A549 treated with dexamethasone at 1 μM for 4 hours (cell line): ENCODE data around the gene TERB2. TPM values are rescaled to one million over a fixed set of nuclear protein-coding genes. Genes with fewer than 3 reads are reported as not detected.

Source experiments
- total RNA-seq: library from RNA; stranded (reverse); fragments of 200-300 nt; extraction: Qiagen RNA extraction; gene quantifications from 5 replicates; pipeline ENCODE4 v1.2.3, GENCODE V29; 2022

Gene TERB2, protein sequence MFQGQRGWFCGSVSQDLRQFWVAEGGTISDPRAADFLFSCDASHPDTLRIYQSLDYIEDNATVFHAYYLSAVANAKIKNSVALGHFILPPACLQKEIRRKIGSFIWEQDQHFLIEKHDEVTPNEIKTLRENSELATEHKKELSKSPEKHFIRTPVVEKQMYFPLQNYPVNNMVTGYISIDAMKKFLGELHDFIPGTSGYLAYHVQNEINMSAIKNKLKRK
- not detected in 5 replicates for total RNA-seq

GRCh38 chr15:44956388-44956787 is at the start of gene TERB2:
Gene TERB2 (plus strand): TSS chr15:44956687. CDS start chr15:44956719, 32 bp downstream.

DNA sequence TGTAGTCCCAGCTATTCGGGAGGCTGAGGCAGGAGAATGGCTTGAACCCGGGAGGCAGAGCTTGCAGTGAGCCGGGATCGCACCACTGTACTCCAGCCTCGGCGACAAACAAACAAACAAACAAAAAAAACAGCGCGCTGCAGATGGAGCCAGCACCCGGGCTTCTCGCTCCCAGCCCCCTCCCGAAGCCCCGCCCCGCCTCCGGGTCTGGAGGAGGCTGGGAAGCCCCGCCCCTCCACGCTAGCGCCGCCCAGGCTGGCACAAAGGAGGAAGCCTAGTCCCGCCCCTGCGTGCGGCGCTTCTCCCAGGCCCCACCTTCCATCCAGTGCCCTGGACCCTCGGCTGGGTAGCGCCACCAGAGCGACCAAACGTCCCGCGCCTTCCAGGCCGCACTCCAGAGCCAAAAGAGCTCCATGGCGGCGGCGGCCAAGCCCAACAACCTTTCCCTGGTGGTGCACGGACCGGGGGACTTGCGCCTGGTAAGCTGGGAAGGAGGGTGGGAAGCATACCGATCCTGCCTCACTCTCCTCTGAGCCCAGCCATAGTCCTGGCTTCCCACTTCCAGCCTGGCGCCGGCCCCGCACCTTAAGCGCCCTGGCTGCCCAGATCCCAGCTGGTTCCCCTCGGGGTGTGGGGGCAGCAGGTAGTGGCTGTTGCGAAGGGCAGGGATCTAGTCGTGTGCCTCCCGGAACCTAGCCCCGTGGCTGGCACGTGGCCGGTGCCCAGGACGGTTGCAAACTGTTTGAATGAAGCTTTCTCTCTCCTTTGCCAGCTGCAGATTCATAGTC is 66.6 kb downstream of the TERB2 start, which contains the start of gene SORD:
Gene SORD, plus strand, starts transcription at position 325 of the 788 bp plus-strand sequence. Its CDS starts 89 bp downstream, at position 414.

Other genes starting within 250 kb of the TERB2 start
- 0.11 to 0.26 TPM (median 0.18 TPM) in 5 replicates for gene PATL2, start 245.4 kb upstream of the TERB2 start, total RNA-seq
- 370 to 454 TPM (median 393 TPM) in 5 replicates for gene B2M, start 245.2 kb upstream of the TERB2 start, total RNA-seq
- gene TRIM69, start 220.2 kb upstream of the TERB2 start, total RNA-seq = 4.6 to 6.7 TPM (median 4.9 TPM) in 5 replicates
- 28.4 to 35.3 TPM (median 32.1 TPM) in 5 replicates for gene SORD, start 66.5 kb downstream of the TERB2 start, total RNA-seq
- gene DUOX2, start 157.5 kb downstream of the TERB2 start, total RNA-seq = 0.03 to 0.05 TPM (median 0.04 TPM) in 4 of 5 replicates, not detected in the other
- gene DUOXA2, start 157.6 kb downstream of the TERB2 start, total RNA-seq = not detected in 5 replicates
- 0.03 to 0.27 TPM (median 0.08 TPM) in 5 replicates for gene DUOXA1, start 173.2 kb downstream of the TERB2 start, total RNA-seq
- 0.02 to 0.04 TPM in 2 of 5 replicates, not detected in the others for gene DUOX1, start 173.3 kb downstream of the TERB2 start, total RNA-seq
- 0.28 to 0.66 TPM (median 0.56 TPM) in 5 replicates for gene SHF, start 231.3 kb downstream of the TERB2 start, total RNA-seq